Sigmoid colon (tissue), 4 donors: ENCODE data around the gene GLB1L3.

ENCODE experiments used
- EP300 ChIP-seq, 4 donors: sonication (generic); formaldehyde crosslinking; IDR thresholded peaks; one replicate each; pipeline ENCODE4 v1.6.1; 2017; ENCODE audit warnings: antibody characterized with exemption in 4 of 4
- POLR2A ChIP-seq, 2 donors: fragments of 450-650 bp; IDR thresholded peaks; one replicate each; pipeline ENCODE4 v1.6.1; 2016; ENCODE audit warnings: antibody characterized with exemption in 2 of 2, mild to moderate bottlenecking in 2 of 2, moderate library complexity in 2 of 2
- POLR2AphosphoS5 ChIP-seq, 4 donors: sonication (generic); formaldehyde crosslinking; IDR thresholded peaks; one replicate each; pipeline ENCODE4 v1.6.1; 2017; ENCODE audit warnings: antibody characterized with exemption in 4 of 4
- TF ChIP-seq, protein P1 (sequence below), 4 experiments: fragments of 450-650 bp in 3 of 4; fragments of 200-600 bp in 1 of 4; IDR thresholded peaks; one replicate each; pipeline ENCODE4 v1.5.1; 2016 to 2019; ENCODE audit warnings: antibody characterized with exemption in 4 of 4, mild to moderate bottlenecking in 3 of 4, moderate library complexity in 2 of 4

DNA sequence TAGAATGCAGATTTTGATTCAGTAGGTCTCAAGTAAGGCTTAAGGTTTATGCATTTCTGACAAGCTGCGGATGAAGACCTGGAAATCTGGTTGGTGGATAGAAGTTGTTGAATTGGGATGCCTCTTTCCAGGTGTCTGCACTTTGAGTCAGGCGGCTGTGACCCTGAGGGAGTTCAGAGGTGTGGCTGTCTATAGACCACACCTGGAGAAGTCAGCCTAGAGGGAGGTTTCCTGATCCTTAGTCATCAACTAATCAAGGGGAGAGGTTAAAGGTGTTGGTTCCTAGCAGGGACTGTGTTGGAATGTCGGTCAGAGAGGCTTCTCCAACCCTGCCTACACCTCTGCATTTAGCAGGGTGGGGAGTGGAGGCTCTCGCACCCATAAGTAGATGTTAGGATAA lies 63.6 kb downstream of the GLB1L3 start:
- no peak for TF ChIP-seq POLR2A (IDR thresholded peaks at IDR 0.05)
- TF ChIP-seq, protein P1, sequence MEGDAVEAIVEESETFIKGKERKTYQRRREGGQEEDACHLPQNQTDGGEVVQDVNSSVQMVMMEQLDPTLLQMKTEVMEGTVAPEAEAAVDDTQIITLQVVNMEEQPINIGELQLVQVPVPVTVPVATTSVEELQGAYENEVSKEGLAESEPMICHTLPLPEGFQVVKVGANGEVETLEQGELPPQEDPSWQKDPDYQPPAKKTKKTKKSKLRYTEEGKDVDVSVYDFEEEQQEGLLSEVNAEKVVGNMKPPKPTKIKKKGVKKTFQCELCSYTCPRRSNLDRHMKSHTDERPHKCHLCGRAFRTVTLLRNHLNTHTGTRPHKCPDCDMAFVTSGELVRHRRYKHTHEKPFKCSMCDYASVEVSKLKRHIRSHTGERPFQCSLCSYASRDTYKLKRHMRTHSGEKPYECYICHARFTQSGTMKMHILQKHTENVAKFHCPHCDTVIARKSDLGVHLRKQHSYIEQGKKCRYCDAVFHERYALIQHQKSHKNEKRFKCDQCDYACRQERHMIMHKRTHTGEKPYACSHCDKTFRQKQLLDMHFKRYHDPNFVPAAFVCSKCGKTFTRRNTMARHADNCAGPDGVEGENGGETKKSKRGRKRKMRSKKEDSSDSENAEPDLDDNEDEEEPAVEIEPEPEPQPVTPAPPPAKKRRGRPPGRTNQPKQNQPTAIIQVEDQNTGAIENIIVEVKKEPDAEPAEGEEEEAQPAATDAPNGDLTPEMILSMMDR (IDR thresholded peaks at IDR 0.05): no peak
- TF ChIP-seq EP300 (IDR thresholded peaks at IDR 0.05): no peak
- no peak for TF ChIP-seq POLR2AphosphoS5 (IDR thresholded peaks at IDR 0.05)
